ENCODE results near the gene POFUT2.
A peak's percentile ranks its signal among the peaks of the same experiment; 100 is the strongest.

POFUT2 gene

DNA sequence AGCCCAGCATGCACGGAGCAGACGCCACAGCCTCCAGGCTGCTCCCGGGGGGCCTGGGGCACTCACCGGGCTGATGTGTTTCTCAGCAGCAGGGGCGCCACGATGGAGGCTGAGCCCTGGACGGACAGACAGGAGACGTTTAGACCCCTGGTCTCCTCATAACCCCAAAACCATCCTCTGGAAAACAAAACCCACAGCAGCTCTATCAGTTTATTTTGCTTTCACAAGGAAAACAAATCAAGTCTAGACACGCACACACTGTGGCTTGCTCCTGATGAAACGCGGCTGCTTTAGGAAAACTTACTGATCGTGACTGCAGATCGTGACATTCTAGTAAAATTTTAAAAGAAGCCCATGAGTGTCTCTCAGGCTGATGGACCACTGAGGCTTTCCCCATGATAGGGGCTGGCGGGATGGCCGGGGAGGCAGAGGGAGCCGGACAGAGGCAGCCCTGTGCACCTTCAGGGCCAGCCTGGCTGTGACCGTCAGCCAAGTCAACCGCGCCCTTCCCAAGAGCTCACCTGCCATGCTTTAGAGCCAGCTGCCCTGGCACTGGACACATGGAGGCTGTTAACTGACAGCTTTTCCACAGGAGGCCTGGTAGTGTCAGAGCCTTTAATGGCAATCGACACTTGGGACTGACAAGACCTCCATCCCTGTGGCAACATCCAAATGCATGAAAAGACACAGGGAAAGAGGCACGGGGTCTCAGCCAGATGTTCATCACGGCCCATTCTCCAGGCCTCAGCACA is 5.2 kb downstream of the POFUT2 start:
- DNase-seq (ENCODE audit: low read depth), result no peak

DNA sequence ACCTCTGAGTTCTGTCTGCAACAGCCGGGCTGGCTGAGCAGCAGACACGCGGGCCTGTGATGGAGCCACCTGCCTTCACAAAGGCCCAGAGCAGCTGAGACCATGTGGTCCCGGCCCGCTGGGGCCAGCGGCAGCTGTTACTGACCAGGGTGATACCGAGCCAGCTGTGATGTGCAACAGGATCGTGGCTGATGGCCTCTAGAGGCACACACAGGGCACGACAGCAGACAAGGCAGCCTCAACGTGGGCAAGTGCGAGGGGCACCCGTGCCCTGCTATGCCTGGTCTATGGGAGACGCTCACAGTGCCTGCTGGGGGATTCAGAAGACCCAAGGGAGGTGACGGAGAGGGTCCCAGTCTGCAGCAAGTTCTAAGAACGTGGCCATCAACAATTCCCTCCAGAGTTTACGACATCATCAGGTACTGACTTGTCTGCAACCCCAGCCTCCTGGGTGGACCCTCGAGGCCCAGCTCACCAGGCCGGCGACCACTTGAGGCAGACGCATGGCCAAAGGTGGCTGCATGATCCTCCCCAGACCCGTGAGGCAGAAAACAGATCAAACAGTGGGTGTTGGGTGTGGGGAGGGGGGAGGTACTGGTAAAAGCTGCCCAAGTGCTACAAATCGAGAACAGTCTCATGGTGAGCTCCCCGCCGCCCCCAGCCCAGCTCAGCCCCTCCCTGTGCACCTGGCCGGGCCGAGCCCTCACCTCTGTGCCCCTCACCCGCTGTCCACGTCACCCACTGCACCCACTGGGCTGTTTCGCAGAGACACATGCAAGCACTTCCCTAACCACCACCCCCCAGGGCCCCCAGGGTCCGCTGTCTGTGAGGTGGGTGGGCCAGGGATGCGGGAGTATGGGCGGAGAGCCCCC is 6.0 kb downstream of the POFUT2 start:
- no peak for DNase-seq (ENCODE audit: low read depth)

DNA sequence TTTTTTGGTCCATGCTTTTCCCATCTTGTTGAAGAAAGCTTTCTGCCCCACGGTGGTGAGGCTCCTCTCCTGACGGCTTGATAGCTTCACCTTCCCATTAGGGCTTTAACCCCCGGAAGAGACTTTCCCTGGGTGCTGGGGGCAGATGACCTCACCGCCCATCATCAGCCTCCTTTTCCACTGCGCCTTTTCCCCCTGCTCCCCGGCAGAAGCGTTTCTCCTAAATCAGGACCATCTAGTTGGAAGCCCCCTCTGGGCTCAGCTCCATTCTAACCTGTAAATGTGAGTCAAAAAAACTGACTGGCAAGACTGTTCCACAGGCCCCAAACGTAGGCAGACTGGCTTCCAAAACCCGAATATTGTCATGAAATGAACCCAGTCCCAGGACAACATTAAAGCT is 6.7 kb downstream of the POFUT2 start:
- DNase-seq (ENCODE audit: low read depth), result no peak

DNA sequence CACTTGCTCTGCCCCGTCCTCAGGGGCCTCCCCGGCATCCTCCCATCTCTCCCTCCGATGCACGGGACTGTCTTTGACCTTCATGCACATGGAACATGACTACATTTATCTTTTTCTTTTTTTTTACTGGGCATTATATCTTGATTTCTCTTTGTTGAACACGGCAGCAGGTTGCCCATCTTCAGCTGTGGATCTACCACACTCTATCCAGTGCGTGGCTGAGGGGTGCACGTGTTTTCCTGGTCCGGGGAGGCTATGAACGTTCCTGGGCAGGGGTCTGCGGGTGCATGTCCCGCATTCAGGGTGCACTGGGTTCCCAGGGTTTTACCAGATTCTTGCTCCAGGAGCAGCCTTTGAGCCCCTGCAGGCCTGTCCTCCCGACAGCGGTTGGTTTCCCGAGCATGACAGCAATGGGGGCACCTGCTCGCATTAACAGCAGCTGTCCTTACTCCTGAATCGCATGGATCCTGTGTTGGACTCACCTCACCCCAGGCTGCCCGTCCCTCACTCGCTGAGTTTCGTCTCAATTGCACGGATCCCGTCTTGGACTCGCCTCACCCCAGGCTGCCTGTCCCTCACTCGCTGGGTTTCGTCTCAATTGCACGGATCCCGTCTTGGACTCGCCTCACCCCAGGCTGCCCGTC is 7.4 kb downstream of the POFUT2 start:
- no peak for DNase-seq (ENCODE audit: low read depth)

GRCh38 chr21:45279446-45280177 is 8.1 kb downstream of the POFUT2 start:
- DNase-seq (ENCODE audit: low read depth), result no peak

- DNase-seq (ENCODE audit: low read depth), result no peak
These were observed 9.4 kb downstream of the POFUT2 start for GRCh38 chr21:45278156-45278911.

DNA sequence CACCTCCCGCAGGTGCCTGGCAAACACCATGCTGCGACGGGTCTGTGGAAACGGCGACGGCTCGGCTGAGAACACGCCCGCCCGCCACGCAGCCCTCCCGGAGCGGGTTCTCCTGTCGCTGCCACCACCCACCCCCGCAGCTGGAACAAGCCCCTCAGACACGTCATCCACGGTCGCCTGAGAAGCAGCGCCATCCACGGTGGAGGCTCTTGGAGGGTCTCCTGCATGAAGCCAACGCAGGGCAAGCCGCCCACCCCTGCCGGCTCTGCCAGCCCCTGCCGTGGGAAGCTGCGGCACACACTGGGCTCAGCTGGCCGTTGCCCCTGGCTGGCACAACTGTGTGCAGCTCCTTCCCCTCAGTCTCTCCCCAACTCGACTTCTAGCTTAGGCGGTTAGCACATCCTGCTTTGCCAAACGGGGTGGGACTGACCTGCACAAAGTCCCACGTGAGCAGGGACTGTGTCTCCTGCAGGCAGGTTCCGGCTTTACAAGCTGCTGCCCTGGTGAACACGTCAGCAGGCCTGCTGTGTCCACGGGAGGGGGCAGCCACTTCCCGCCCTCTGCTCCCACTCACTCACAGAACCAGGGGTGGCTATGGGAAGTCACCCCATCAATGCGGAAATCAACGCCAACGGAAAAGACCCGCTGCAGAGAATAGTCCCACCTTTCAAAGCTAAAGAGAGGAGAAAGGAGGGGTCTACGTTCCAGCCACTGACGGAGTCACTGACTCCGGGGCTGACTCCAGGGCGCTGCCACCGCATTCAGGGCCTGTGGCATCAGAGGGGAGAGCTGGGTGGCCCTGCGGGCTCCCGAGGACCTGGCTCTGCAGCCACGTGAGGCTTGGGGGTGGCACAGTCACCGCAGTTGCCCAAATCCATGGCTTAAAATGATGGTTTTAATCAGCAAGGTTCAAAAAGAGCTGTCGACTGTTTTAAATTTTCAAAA is 10.3 kb downstream of the POFUT2 start:
- no peak for DNase-seq (ENCODE audit: low read depth)

DNA sequence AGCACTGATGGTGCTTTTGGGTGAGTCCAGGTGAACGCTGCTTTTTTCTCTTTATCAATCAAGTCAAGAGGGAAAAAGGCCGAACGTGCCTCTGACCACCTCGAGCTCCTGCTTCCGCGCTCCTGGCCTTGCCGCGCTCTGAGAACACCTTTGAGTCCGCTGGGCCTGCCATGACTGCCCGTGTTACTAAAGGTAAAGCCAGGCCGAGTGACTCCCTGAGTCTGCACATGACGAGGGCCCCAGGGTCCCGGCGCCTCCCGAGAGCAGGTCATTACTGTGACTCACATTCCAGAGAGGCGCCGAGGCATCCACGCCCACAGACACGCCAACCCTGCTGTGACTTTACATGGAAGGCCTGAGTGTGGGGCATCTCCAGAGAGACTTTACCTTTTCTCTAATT is 11.1 kb downstream of the POFUT2 start:
- no peak for DNase-seq (ENCODE audit: low read depth)

DNA sequence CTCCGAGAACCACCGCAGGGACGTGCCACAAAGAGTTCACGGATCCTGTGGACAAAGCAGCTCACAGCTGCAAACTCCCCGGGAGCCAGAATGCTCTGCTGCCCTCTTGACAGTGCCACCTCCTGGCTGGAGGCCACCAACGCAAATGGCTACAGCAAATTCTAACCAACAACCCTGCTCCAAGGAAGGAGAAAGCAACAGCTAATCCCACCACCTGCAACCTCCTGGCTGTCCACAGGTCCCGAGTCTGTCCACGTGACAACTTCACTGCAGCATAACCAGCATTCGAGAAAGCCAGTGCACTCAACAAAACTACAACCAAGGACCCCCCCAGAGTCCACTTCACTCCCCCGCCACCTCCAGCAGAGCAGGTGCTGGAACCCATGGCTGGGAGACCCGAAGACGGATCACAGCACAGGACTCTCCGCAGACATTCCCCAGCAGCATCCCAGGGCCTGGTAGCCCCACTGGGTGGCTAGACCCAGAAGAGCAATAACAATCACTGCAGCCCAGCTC is 17.3 kb downstream of the POFUT2 start:
- no peak for DNase-seq (ENCODE audit: low read depth)

- DNase-seq (ENCODE audit: low read depth), result no peak
These were observed 17.8 kb downstream of the POFUT2 start for GRCh38 chr21:45269861-45270260.

DNA sequence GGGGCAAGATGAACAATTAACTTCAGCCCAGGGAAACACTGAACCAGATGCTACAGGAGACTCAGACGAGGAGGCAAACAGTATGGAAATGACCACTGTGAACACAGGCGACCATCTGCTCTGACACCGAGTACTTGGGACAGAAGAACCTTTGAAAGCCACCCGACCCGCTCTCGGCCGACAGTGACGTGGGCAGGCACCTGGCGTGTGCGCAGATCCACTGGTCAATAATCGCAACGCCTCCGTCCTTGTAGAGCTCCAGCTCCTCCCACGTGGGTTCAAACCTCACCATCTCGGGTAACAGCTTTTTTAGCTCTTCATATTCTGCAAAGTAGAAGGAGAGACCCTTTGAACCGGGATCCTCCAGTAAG is 20.3 kb downstream of the POFUT2 start:
- no peak for DNase-seq (ENCODE audit: low read depth)

DNA sequence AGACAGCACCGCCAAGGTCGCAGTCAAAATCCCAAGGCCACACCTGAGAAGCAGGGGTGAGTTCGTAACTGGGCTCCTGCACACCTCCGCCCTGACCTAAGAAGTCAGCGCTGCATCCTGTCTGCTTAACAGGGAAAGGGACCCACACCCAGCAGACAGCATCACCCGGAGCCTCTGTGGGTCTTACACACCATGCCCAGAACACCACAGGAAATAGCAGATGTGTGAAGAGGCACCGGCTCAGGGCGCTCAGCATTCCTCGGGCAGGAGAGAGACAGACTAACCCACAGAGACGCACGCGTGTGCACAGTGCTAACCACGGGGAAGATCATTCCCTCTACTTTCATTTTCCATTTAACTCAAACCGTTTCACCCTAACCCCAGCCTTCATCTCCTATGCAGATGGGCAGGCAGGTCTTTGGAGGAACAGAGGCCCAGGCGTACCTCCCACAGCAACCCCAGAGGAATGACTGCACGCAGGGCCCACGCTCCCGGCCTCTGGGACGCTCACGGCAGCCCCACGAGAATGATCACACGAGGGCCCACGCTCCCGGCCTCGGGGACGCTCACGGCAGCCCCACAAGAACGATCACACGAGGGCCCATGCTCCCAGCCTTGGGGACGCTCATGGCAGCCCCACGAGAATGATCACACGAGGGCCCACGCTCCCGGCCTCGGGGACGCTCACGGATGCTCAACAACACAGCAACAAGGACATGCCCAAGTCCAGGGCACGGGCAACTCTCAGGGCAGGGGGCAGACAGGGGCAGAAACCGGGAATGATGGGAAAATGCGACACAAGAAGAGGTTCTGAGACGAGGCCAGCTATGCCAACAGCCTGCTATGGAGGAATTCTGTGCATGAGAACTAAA is 20.9 kb downstream of the POFUT2 start:
- DNase-seq (ENCODE audit: low read depth), result peak; percentile 27

- DNase-seq (ENCODE audit: low read depth), result no peak
These were observed 21.8 kb downstream of the POFUT2 start for GRCh38 chr21:45265721-45266517.

DNA sequence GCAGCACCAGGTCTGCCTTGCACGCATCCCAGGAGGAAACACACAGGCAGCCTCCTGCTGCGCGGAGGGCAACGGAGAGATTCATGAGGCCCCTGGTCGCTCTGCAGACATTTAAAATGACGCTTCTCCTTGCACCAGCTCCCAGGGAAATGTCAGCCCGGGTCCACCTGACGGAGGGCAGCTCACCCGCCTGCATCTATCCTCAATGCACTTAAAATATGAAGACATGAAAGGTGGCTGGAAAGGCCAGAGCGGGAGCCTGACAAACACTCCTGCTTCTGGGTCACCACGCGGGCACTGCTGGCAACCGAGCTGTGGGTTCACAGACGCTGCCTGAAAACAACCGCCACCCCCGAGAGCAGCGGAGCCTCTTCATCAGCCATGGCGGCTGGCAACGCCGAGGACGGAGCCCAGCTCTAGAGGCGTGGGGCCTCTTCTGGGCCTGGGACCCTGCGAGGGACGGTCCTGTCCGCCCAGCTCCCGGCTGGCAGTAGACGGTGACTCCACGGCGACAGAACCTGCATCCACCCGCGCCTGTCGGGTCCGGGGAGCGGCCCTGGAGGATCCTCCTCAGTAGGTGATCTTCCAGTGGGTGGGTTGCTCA is 22.7 kb downstream of the POFUT2 start:
- DNase-seq (ENCODE audit: low read depth), result no peak

DNA sequence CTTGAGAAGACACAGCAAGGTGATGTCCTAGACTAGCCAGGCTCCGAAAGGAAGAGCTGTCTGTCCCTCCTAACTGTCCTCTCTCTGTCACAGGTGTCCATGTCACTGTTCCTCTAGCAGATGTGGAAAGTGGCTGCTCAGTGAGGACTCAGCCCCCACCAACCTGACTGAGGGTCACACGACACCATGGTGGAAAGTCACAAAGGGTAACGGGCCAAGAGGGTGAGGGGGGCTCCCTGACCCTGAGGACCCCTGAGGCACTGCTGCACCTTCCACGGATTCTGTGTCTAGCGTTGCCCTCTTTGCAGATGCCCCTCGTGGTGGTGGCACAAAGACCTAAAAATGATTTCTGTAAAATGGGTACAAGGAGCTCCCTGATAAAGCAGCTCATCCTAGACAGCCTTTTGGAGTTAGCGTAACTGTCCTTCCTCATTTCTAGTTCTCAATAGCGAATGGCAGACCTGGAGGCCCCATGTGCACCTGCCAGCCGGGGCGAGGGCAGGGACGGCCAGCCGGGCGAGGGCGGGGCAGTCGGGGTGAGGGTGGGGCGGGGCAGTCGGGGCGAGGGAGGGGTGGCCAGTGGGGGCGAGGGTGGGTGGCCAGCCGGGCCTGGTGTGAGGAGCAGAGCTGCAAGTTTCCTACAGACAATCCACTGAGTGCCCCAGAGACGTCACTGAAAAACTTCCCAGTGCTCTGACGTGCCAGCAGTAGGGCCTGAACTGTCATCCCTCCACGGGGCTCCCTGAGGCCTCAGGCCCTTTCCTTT is 23.4 kb downstream of the POFUT2 start:
- DNase-seq (ENCODE audit: low read depth), result no peak

DNA sequence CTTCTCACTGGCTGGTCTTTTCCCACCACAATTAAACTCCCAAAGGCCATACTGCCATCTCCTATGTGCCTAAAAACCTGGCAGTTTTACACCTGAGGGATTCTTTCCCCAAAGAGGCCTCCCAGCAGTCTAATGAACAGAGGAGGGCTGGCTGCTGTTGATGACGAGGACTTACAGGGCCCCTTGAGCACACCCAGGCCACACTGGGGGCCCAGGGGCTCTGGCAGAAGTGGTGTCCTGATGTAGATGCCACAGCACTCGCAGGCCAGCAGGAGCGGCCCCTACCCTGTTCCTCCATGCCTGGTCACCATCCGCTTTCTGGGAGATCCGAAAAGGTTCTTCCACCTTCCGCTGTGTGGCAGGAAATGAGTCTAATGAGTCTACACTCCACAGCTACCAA is 24.2 kb downstream of the POFUT2 start:
- no peak for DNase-seq (ENCODE audit: low read depth)

DNA sequence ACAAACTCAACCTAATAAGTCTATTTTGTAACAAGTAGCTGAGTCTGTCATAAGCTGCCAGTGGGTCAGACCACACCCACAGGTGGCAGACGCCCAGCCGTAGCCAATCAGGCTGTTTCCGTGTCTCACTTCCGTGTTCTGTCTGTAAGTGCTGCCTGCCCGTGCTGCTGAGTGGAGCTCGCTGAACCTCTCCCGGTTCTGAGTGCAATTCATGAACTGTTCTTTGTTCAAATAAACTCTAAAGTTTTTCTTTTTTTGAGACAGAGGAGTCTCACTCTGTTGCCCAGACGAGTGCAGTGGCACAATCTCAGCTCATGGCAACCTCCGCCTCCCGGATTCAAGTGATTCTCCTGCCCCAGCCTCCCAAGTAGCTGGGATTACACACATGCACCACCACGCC is 25.1 kb downstream of the POFUT2 start:
- DNase-seq (ENCODE audit: low read depth), result no peak

Measured in activated T-cell treated with anti-CD3 and anti-CD28 coated beads for 48 hours (primary cell).